COLO668 (cell line): ENCODE results near the gene EVL.
"Not testable (repeated sequence)": the region's sequence is repeated elsewhere in the genome, so short reads cannot be mapped to it uniquely, and the experiment has no call there.

Experiments used
- DNase-seq: peaks from one replicate; lab custom pipeline; 2025; ENCODE audit not compliant: unreplicated experiment; lab: John Stamatoyannopoulos, UW

EVL gene

DNA sequence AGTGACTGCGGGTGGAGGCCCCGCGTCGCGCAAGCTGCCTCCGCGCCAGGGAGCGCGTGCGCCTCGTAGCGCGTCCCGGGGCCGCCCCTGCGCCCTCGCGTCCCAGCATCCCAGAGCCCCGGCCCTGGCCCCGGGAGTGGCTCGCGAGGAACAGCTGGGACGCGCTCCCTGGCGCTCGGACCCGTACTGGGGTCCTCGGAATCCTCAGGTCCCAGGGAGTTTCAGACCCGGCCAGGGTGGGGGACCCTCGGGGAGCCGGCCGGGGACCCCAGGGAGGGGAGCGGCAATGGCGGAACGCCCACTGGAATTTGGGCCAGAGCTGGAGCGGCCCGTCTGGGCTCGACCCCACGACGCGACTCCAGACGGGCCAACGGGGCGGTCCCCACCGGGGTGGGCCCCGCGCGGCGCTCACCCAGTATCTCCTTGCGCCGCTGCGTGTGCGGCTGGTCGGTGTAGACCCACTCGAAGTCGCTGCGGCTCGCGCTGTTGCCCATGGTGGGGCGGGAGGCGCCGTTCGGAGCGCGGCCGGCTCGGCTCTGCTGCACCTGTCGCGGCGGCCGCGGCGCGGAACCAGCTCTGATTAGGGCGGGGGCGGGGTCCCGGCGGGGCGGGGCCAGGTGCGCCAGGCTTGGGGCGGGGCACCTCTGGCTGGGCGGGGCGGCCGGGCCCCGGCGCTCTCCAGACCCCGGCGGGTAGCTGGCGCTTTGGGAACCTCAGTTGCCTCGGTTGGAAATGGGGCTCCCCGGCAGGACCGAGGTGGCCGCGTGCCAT lies 94.1 kb downstream of the EVL start, which contains the start of gene DEGS2:
Gene DEGS2, minus strand, starts transcription at position 552 of the 771 bp plus-strand sequence. Its CDS starts 58 bp downstream, at position 494.
- DNase-seq: peak; percentile 92

DNA sequence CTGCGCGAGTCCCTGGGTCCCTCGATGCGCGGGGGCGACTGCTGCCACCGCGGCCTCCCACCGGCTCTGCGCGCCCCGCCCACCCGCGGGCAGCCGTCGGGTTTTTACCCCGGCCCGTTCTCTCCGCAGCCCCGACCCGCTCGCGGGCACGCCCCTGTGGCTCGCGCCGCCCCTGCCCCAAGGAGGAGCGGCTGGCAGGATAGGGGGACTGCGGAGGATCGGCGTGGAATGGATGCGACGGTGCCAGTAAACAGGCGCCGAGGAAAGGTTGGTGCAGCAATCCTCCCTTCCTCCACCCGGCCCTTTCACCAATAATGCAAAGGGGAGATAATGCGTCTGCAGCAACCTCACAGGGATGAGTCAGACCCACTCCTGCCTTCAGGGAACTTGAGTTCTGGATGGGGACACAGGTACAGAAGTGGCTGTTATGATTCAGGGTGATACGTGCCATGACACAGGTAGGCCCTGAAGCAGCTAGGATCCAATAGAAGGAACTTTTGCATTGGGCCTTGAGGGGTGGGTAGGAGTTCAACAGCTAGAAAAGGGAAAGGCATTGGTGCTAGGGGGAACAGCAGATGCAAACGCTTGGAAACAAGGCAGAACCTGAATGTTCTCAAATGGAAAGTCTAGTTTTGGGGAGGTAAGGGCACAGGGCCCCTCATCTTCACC lies 94.8 kb downstream of the EVL start:
- DNase-seq: no peak

DNA sequence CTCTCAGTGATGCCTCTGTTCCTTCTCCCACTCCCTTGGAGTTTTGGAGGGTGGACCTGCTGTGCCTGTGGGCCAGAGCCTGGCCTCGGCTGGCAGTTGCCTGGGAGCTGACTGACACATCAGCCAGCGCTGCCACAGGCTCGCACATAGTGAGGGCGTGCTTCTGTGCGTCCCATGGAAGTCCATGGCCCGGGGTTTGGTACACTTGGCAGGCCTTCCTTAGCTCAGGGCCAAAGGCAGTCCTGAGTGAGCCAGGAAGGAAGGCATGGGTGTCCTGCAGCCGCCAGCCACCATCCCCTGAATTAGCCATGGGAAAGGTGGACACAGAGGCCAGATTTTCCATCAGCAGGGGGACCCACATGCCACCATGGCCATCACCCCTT lies 95.3 kb downstream of the EVL start:
- no peak for DNase-seq

DNA sequence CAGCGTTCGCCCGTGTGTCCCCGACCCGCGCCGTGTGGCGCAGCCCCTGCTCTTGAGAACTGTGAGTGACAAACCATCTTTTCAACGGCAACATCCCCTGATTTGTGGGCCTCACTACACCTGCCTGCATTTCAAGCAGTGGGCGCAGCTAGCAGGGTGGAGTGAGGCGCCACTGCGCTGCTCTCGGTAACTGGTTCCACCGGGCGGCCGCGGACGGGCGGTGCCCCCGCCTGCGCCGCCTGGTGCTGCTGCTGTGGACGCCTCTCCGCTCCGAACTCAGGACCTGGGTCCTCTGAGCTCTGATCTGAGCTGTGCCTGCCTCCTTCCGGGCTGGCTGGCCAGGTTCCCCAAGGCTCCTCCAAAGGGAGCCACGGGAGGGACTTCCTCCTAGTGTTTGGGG lies 100.2 kb downstream of the EVL start:
- peak; percentile 66 for DNase-seq

DNA sequence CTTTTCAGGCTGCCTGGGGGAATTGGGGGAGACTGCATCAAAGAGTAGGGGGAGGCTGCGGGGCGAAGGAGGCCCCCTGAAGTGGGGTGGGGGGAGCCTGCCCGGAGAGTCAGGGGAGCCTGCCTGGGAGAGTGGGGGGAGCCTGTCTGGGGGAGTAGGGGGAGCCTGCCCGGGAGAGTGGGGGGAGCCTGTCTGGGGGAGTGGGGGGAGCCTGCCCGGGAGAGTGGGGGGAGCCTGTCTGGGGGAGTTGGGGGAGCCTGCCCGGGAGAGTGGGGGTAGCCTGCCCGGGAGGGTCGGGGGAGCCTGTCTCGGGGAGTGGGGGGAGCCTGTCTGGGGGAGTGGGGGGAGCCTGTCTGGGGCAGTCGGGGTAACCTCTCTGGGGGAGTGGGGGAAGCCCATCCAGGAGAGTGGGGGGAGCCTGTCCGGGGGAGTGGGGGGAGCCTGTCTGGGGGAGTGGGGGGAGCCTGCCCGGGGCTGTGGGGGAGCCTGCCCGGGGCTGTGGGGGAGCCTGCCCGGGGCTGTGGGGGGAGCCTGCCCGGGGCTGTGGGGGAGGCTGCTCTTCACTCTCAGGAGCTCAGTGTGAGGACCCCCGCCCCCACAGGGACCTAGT lies 100.7 kb downstream of the EVL start:
- DNase-seq: no peak

DNA sequence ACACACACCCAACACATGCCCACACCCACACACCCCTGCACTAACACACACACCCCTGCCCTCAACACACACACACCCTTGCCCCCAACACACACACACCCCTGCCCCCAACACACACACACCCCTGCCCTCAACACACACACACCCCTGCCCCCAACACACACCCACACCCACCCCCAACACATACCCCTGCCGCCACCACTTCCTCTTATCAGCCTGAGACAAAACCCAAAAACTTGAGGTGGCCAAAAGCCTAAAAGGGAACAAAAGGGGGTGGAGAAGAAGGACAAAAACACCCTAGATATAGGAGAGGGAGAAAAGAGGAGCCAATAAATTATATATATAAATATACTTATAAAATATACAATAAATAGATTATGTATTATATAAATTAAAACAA lies 103.3 kb downstream of the EVL start:
- no peak for DNase-seq

DNA sequence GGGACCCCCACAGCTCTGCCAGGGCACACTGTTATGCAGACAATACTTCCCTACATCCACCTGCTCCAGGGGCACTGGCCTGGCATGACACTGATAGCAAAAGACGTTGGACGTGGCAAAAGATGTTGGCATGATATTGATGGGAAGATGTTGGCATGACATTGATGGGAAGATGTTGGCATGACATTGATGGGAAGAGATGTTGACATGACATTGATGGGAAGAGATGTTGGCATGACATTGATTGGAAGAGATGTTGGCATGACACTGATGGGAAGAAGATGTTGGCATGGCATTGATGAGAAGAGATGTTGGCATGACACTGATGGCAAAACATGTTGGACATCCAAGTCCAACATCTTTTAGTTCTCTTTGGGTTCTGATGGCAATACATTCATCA lies 105.7 kb downstream of the EVL start:
- DNase-seq: no peak

DNA sequence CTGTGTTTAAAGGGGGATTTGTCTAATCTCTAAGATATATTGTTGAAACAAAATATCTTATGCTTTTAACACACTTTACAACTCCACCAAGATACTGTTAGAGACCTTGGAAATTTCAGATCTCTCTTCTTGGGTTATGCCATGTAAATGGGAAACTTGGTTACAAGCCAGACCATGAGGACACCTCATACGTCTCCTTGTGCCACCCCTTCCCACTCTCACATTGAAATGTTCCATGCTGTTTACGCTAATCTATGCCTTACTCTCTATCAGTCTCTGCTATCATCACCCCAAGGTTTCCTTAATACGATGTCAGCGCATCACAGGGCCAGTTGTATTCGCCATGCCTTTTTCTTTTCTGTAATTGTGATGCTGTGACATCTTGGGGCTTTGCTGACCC lies 107.6 kb downstream of the EVL start:
- DNase-seq: no peak

DNA sequence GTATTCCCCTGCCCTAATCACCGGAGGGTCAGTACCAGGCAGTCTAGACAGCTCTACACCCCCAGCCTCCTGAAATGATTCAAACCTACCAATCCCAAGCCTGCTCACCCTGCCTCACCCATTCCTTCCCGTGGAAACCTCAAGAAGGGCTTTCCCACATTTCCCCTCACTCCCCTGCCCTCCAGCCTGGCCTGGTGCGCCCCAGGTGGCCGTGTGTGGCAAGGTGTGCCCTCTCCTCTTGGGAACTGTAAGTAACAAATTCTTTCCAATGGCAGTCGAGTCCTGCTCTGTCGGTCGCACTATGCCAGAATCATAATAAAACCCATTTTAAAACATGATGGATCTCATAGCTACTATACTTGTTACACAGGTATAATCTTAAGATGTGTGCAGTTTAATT lies 108.1 kb downstream of the EVL start:
- no peak for DNase-seq

DNA sequence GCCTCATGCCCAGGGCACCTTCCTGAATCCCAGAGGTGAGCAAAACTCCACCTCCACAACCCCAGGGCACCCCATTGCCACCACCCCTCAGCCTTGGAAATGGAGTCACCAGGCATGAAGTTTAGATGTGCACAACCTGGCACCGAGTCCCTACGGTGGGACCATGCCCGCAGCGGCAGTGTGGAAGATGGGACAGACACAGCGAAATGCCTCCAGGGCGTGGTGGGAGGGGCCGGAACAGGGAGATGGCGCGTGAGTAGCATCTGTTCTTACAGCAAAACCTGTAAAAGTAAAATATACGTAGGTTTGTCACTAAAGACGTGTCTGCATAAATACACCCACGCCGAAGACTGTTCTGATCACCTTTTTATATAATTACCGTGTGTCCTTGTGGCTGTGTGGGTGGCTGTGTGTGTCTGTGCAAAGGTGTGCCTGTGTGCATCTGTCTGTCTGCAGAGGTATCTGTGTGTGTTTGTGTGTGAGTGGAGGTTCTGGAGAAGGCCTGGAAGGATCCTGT lies 111.6 kb downstream of the EVL start:
- no peak for DNase-seq

DNA sequence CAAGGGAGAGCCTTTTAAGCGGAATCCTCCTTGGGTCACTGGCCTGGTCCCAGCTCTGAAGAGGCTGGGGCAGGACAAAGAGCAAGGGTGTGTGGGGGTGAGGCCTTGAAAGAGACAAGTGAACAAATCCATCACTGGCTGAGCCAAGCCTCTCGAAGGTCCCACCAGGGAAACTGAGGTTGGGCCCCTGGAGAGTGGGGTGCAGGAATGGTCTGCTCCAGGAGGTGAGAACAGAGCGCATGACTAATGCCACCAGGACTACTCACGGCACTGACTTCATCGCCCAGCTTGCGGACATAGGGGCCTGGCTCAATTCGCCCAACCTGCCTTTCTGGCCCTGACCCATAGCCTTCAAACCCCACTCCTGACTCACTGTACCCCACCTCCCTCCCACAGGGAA lies 113.5 kb downstream of the EVL start:
- no peak for DNase-seq

DNA sequence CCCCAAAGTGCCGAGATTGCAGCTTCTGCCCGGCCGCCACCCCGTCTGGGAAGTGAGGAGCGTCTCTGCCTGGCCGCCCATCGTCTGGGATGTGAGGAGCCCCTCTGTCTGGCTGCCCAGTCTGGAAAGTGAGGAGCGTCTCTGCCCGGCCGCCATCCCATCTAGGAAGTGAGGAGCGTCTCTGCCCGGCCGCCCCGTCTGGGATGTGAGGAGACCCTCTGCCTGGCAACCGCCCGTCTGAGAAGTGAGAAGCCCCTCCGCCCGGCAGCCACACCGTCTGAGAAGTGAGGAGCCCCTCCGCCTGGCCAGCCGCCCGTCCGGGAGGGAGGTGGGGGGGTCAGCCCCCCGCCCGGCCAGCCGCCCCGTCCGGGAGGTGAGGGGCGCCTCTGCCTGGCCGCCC lies 115.4 kb downstream of the EVL start:
- not testable (repeated sequence) for DNase-seq

DNA sequence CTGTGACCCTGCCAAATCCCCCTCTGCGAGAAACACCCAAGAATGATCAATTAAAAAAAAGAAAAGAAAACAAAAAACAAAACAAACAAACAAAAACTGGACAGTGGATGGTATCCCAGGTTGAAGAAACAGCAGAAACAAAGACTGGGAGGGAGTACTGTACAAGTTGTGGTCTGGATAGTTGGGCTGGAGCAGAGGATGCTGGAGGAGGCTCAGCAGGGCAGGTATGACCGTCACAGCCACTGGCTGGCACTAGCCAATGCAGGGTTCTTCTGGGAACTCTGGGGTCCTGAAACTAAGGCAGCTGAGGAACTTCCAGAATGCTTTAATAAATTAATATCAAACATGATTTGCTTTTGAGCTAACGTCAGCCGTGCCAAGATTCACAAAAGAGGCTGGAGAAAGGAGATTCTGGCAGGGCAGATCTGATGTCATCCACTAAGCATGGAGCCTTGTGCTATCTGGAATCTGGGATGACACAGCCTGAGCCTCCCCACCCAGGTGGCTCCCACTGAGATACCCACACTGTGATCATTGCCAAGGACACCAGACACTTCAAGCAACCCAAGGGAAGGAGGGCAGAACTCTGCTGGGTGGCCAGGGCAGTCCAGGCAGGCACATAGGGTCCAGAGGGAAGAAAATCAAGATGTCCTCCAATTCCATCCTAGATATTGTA lies 116.8 kb downstream of the EVL start:
- not testable (repeated sequence) for DNase-seq

DNA sequence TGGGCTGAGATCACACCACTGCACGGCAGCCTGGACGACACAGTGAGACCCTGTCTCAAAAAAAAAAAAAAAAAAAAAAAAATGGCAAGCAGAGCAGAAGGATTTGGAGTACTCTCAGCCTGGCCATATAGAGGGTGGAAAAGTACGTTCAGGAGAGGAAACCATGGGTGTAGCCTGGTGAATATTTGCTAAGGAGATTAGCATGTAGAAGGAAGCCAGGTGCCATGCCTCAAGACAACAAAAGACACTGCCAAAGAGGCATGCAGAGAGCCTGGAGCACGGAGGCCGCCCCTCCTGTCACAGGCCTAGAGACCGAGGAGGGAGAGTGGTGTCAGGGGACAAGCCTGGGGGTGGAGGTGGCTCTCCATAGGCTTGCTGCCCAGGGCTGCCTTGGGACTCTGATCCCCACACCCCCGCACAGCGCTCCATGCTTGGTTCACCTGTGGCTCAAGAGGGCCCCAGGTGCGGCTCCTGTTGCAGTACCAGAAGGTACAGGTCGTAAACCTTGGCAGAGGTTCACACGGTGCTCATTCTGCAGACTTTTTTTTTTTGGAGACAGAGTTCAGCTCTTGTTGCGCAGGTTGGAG lies 122.1 kb downstream of the EVL start:
- DNase-seq: no peak

DNA sequence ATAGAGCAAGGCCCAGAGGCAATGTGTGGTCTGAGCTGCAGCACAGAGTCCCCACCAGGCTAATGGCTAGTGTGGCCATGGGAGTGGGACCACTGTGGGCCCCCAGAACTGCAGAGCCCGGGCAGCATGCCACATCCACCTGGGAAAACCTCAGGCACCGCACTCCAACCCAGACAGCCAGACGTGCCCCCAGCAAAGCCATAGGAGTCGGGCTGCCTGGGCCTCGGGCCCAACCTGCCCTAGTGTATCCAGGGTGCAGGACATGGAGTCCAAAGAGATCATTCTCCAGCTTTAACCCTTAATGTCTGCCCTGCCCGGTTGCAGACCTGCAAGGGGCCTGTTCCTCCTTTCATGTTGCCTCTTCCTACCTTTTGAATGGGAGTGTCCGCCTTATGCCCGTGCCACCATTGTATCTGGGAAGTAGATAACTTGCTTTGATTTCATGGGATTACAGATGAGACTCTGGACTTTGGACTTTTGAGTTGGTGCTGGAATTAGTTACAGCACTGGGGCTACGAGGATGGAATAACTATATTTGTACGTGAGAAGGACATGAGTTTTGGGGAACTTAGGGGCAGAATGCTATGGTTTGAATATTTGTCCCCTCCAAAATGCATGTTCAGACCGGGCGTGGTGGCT lies 123.3 kb downstream of the EVL start:
- no peak for DNase-seq

DNA sequence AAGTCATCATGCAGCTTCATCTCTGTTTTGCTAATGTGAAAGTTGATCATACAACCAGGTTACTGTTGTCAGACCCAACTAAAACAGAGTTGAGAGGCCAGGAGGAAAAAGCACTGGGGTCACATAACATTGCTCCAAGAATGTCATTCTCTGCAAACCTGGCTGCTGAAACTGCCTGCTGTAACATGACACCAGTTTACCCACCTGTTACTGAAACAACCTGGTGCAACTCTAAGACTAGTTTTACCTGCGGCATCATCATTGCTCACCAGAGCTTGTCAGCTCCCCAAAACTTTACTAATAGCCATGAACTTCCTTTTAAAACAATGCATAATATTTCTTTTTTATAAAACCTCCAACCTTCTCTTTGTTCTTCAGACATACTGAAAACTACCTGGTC lies 124.9 kb downstream of the EVL start:
- DNase-seq: no peak

DNA sequence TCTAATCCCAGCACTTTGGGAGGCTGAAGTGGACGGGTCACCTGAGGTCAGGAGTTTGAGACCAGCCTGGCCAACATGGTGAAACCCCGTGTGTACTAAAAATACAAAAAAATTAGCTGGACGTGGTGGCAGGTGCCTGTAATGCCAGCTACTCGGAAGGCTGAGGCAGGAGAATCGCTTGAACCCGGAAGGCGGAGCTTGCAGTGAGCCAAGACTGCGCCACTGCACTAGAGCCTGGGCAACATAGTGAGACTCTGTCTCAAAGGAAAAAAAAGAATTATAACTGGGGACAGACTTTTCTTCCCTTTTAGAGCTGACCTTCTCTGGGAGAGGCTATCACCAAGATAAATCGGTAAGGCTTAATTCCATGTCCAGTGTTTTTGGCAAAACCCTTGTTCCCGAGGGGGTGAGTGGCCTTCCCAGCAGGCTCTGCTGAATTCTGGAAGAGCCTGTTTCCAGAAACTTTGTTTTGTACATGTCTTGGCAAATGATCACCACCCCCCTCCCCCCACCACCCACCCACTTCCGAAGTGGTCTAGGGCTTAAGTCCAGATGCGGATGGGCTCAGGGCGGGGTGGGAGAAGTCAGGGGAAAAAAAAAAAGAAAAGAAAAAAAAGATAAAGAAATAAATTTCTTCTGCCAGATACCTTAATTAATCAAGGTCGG lies 126.5 kb downstream of the EVL start:
- no peak for DNase-seq

DNA sequence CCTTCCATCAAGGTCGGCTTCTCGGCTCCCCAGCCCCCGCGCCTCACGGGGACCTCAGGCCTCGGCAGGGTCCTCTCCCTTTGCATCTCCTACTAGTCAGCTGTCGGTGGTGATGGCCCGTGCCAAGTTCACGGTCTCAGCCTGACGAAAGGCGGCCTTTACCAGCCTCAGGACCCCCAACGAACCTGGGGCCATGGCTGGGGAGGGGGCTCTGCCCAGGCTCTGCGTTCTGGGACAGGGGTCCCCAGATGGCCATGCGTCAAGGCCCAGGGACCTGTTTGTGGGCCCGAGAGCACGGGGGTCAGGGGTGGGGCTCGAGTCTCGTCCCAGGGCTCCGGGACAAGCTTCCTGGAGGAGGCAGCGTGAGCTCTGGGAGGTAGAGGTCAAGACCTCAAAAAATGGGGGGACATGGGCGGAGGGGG lies 127.0 kb downstream of the EVL start:
- DNase-seq: peak; percentile 30

DNA sequence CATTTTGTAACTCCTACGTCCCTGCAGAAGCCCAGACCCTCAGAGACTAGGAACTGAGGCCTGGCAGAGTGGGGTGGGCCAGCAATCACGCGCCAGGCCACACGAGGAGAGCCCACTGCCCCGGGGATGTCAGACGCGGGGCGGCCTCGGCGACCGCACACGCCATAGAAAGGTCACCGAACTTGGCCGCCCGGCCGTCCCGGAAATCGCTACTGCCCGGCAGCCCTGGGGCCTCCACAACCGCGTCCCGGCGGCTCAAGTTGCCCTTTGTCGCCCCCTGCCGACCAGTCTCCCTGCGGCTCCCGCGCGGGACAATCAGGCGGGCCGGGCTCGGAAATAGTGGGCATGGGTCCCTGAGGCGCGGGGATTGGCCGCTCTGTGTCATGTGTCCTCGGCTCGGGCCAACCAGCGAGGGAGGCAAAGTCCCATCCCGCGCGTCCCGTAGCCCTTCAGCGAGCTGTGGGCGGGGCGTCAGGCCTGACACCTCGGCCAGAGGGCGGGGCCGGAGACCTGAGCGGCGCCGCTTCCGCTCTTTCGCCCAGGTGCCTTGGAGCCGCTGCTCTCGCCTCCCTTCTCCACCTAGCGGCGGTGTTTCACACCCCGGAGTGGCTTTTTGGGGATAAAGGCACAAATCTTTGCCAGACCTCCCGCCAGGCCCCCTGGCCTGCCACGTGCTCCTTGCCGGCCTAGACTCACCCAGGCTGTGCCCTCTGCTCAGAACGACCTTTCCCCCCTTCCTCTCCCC lies 127.6 kb downstream of the EVL start:
- peak; percentile 100 for DNase-seq
